IPS-15b (cell line): Measurements from ENCODE around the gene IFI44.

ENCODE experiments used
- H3K27me3 ChIP-seq: one replicate; pipeline ENCODE4 v1.6.1; 2013; ENCODE audit warnings: low read length; ENCODE audit not compliant: control insufficient read depth, insufficient read depth
- H3K36me3 ChIP-seq: one replicate; pipeline ENCODE4 v1.6.1; 2013; ENCODE audit warnings: low read length; ENCODE audit not compliant: control insufficient read depth, insufficient read depth
- H3K4me1 ChIP-seq: one replicate; pipeline ENCODE4 v1.6.1; 2013; ENCODE audit warnings: mild to moderate bottlenecking, low read length; ENCODE audit not compliant: control insufficient read depth, insufficient read depth
- H3K4me3 ChIP-seq: one replicate; pipeline ENCODE4 v1.5.1; 2013; ENCODE audit warnings: low read depth, low read length
- H3K9ac ChIP-seq: one replicate; pipeline ENCODE4 v1.6.1; 2013; ENCODE audit warnings: low read depth, mild to moderate bottlenecking, low read length
- H3K9me3 ChIP-seq: one replicate; pipeline ENCODE4 v1.6.1; 2013; ENCODE audit warnings: mild to moderate bottlenecking, low read length; ENCODE audit not compliant: control insufficient read depth, insufficient read depth

The IFI44 gene

DNA sequence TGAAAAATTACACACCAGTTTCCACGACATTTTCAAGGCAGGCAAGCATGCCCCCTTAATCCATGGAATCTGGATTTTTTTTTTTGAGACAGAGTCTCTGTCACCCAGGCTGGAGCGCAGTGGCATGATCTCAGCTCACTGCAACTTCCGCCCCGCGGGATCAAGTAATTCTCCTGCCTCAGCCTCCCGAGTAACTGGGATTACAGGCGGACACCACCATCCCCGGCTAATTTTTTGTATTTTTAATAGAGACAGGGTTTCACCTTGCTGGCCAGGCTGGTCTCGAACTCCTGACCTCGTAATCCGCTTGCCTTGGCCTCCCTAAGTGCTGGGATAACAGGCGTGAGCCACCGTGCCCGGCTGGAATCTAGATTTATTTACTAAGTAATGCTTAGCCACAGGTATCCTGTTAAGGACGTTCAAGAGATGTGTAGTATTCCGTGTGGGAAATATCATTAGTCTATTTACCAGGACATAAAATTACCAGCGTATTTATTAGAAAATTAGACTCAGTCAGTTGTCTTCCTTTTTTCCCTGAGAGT is 2.5 kb downstream of the IFI44 start:
- Histone ChIP-seq H3K4me3 (no peak overlapping the region), H3K9me3 (no peaks in the 10 kb centered on the region), H3K4me1 (no peaks in the 10 kb centered on the region), H3K36me3 (no peaks in the 10 kb centered on the region), H3K9ac (no peak overlapping the region), H3K27me3 (peaks cover 19% of the 10 kb centered on the region)

- H3K9me3 ChIP-seq: no peaks in the 10 kb centered on the region
- peaks cover 44% of the 10 kb centered on the region for H3K27me3 ChIP-seq
- no peaks in the 10 kb centered on the region for H3K4me1 ChIP-seq
- no peak overlapping the region for H3K4me3 ChIP-seq
- no peaks in the 10 kb centered on the region for H3K36me3 ChIP-seq
- no peak overlapping the region for H3K9ac ChIP-seq
These were observed 9.3 kb downstream of the IFI44 start for GRCh38 chr1:78658901-78659300.

DNA sequence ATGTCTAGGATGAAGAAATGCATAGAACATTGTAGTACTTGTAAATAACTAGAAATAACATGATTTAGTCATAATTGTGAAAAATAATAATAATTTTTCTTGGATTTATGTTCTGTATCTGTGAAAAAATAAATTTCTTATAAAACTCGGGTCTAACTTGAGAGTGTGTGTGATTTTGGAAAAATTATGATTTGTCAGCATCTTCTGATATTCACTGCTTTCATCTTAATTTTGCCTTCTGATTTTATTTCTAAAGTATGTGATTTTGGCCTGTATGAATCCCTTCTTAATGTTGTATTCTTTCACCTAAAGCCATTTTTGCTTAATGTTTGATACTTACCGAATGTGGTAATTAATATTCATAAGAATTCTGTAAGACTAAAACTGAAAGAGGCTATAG is 14.3 kb downstream of the IFI44 start:
- Histone ChIP-seq H3K9ac (no peak overlapping the region), H3K4me3 (no peak overlapping the region), H3K27me3 (peaks cover 28% of the 10 kb centered on the region), H3K9me3 (no peaks in the 10 kb centered on the region), H3K36me3 (no peaks in the 10 kb centered on the region), H3K4me1 (no peaks in the 10 kb centered on the region)

- Histone ChIP-seq H3K9me3 (no peaks in the 10 kb centered on the region), H3K4me3 (no peak overlapping the region), H3K36me3 (no peaks in the 10 kb centered on the region), H3K9ac (no peak overlapping the region), H3K4me1 (no peaks in the 10 kb centered on the region), H3K27me3 (peaks cover 28% of the 10 kb centered on the region)
These were observed 15.1 kb downstream of the IFI44 start for GRCh38 chr1:78664763-78665162.

GRCh38 chr1:78665809-78666208 is 16.2 kb downstream of the IFI44 start:
- H3K4me3 ChIP-seq: no peak overlapping the region

GRCh38 chr1:78667939-78668338 is 18.3 kb downstream of the IFI44 start:
- Histone ChIP-seq H3K4me1 (no peaks in the 10 kb centered on the region), H3K36me3 (no peaks in the 10 kb centered on the region), H3K27me3 (peaks cover 14% of the 10 kb centered on the region), H3K4me3 (no peak overlapping the region), H3K9me3 (no peaks in the 10 kb centered on the region), H3K9ac (no peak overlapping the region)

More at GRCh38 chr1:78665809-78666208, 16.2 kb downstream of the IFI44 start:
- Histone ChIP-seq H3K36me3 (no peaks in the 10 kb centered on the region), H3K9me3 (no peaks in the 10 kb centered on the region), H3K27me3 (peaks cover 24% of the 10 kb centered on the region), H3K9ac (no peak overlapping the region), H3K4me1 (no peaks in the 10 kb centered on the region)

DNA sequence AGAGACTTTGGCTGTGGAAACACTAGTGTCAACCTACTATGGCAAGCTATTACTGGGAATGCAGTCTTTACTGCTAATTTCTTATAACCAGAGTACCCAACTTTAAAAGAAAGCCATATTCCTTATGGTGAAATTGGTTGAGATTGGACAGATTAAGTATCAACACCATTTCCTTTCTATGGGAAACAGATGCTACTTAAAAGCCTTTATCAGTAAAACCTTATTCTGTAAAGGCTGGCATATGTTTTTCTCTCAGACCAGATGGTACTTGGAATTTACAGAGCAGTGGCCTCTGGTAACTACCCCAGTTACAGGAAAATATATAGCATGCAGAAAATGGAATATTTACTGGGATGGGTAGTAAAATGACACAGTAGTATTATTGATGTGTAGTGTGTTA is 18.8 kb downstream of the IFI44 start:
- no peak overlapping the region for H3K4me3 ChIP-seq
- no peaks in the 10 kb centered on the region for H3K4me1 ChIP-seq
- no peaks in the 10 kb centered on the region for H3K9me3 ChIP-seq
- H3K27me3 ChIP-seq: peaks cover 11% of the 10 kb centered on the region
- H3K36me3 ChIP-seq: no peaks in the 10 kb centered on the region
- no peak overlapping the region for H3K9ac ChIP-seq

DNA sequence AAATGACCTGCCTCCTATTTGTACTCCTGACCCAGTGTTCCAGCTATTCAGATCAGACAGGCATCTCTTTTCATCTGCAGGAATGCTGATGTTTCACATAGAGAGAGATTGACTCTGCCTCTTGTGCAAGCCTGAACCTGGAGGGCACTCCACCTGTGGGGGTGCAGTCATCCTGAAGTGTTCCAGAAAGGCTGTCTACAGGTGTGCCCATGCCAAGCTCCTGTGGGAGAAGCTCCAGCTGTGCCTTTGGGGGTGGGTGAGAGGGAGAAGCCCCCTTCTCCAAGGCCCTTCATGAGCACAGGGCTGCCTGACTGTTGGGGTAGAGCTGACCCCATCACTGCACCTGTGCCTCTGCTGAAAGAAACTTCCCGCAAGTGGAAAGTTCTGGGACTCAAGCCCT is 22.8 kb downstream of the IFI44 start:
- Histone ChIP-seq H3K36me3 (no peaks in the 10 kb centered on the region), H3K4me3 (no peak overlapping the region), H3K9me3 (no peaks in the 10 kb centered on the region), H3K9ac (no peak overlapping the region), H3K27me3 (no peaks in the 10 kb centered on the region), H3K4me1 (no peaks in the 10 kb centered on the region)

DNA sequence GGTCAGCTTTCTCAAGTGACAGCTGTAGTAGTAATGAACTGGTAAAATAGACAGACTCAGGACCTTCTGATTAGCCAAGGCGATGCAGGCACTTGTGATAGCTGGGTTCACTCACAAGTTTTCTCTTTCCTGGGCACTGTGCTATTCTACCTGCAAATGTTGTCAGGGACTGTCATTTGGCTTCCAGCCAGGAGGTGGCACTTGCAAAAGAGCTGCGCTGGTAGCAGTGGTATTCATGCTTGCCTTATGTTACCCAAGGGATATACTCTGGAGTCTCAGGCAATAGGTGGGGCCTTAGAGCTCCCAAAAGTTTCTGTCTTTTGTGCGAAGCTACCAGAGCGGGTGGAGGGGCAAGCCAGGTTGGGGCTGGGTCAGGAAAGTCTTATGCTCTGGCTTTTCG is 23.5 kb downstream of the IFI44 start:
- Histone ChIP-seq H3K4me1 (no peaks in the 10 kb centered on the region), H3K36me3 (no peaks in the 10 kb centered on the region), H3K4me3 (no peak overlapping the region), H3K9me3 (no peaks in the 10 kb centered on the region), H3K27me3 (no peaks in the 10 kb centered on the region), H3K9ac (no peak overlapping the region)

- no peaks in the 10 kb centered on the region for H3K9me3 ChIP-seq
- H3K9ac ChIP-seq: no peak overlapping the region
These were observed 26.8 kb downstream of the IFI44 start for GRCh38 chr1:78676347-78676982.

DNA sequence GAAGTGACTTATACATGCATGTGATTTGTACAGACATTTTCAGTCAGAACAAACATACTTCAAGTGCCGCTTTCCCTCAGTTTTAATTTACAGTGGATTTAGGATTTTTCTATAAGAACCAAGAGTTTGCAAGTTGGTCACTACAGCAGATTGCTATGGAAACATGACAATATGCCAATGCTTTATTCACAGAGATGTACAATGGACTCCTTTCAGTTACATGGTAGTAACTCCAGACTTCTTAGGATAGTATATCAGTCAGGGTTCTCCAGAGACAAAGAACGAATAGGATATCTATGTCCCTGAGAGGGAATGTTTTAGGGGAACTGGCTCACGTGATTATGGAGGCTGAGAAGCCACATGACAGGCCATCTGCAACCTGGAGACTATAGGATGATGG is 27.4 kb downstream of the IFI44 start:
- Histone ChIP-seq H3K4me1 (no peaks in the 10 kb centered on the region), H3K9ac (no peak overlapping the region), H3K9me3 (no peaks in the 10 kb centered on the region), H3K36me3 (no peaks in the 10 kb centered on the region), H3K27me3 (no peaks in the 10 kb centered on the region), H3K4me3 (no peak overlapping the region)

More at GRCh38 chr1:78676347-78676982, 26.8 kb downstream of the IFI44 start:
- Histone ChIP-seq H3K27me3 (no peaks in the 10 kb centered on the region), H3K36me3 (no peaks in the 10 kb centered on the region), H3K4me3 (no peak overlapping the region), H3K4me1 (no peaks in the 10 kb centered on the region)

DNA sequence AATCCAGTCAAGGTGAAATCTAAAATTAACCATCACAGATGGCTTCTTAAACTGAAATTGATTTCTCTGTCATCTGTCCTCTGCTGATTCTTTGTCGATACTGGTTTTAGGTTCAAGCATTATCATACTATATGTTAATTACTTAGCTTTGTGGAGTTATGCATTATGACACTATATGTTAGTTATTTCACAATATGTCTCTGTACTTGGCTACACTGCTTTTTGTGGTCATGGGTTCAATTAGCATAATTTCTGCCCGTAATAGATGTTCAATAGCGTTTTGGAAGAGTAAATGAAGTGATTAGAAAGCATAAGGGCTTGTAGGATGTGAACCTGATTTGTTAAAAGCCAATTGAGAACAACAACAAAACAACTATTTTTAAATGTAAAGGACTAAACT is 28.2 kb downstream of the IFI44 start:
- H3K4me3 ChIP-seq: no peak overlapping the region
- no peaks in the 10 kb centered on the region for H3K9me3 ChIP-seq
- no peaks in the 10 kb centered on the region for H3K36me3 ChIP-seq
- no peak overlapping the region for H3K9ac ChIP-seq
- no peaks in the 10 kb centered on the region for H3K27me3 ChIP-seq
- no peaks in the 10 kb centered on the region for H3K4me1 ChIP-seq
